Measurements from ENCODE around the gene TET1. TPM values are rescaled to one million over a fixed set of nuclear protein-coding genes. Genes with fewer than 3 reads are reported as not detected.

Gene TET1
- total RNA-seq, 2 donors from 2014 or later: 5.1 to 6.0 TPM

GRCh38 chr10:68665841-68666240 is 105.7 kb downstream of the TET1 start:
- TF ChIP-seq POLR2A (IDR thresholded peaks at IDR 0.05) (no peak), POLR2AphosphoS5 (IDR thresholded peaks at IDR 0.05) (no peak)
- TF ChIP-seq, protein P1, sequence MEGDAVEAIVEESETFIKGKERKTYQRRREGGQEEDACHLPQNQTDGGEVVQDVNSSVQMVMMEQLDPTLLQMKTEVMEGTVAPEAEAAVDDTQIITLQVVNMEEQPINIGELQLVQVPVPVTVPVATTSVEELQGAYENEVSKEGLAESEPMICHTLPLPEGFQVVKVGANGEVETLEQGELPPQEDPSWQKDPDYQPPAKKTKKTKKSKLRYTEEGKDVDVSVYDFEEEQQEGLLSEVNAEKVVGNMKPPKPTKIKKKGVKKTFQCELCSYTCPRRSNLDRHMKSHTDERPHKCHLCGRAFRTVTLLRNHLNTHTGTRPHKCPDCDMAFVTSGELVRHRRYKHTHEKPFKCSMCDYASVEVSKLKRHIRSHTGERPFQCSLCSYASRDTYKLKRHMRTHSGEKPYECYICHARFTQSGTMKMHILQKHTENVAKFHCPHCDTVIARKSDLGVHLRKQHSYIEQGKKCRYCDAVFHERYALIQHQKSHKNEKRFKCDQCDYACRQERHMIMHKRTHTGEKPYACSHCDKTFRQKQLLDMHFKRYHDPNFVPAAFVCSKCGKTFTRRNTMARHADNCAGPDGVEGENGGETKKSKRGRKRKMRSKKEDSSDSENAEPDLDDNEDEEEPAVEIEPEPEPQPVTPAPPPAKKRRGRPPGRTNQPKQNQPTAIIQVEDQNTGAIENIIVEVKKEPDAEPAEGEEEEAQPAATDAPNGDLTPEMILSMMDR (IDR thresholded peaks at IDR 0.05): no peak
- Histone ChIP-seq H3K4me3 (no peak overlapping the region), H3K27me3 (replicated peaks; ENCODE audit: insufficient read depth) (no peaks in the 10 kb centered on the region), H3K27ac (no peak overlapping the region), H3K9me3 (no peaks in the 10 kb centered on the region), H3K4me1 (replicated peaks) (no peaks in the 10 kb centered on the region), H3K36me3 (no peaks in the 10 kb centered on the region)
- DNase-seq (ENCODE audit: low spot score): no peak
- 92% methylated on average over 2 of the region's 2 CpGs for WGBS
- intact Hi-C loops (cut with DNase I): no loop called here

DNA sequence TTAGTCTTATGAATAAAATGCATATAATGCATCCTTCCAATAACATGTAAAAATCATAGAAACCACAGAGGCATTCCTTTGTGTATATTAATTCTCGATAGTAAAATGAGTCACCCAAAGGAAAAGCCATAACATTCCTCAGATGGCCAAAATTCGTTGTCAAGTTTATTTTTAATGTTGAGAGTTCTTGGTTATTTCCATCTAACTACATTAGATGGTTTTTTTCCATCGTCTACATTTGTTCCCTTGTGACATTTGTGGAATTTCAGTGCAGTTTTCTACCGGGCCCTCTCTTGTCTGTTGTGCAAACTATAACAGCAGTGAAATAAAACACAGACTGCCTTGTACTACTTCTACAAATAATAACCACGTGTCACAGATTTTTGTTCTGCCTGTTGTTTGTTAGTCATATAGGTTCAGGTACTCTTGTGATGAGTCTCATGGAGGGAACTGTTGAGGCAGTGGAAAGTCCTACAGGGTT is 106.2 kb downstream of the TET1 start:
- TF ChIP-seq POLR2AphosphoS5 (IDR thresholded peaks at IDR 0.05) (no peak), POLR2A (IDR thresholded peaks at IDR 0.05) (no peak)
- TF ChIP-seq, protein P1 (IDR thresholded peaks at IDR 0.05): no peak
- no peak overlapping the region for H3K4me3 ChIP-seq
- H3K36me3 ChIP-seq: no peaks in the 10 kb centered on the region
- no peaks in the 10 kb centered on the region for H3K27me3 ChIP-seq (replicated peaks; ENCODE audit: insufficient read depth)
- no peak for DNase-seq (ENCODE audit: low spot score)
- H3K9me3 ChIP-seq: no peaks in the 10 kb centered on the region
- H3K27ac ChIP-seq: no peak overlapping the region
- no peaks in the 10 kb centered on the region for H3K4me1 ChIP-seq (replicated peaks)
- intact Hi-C loops (cut with DNase I): no loop called here
- 69% methylated on average over 5 of the region's 5 CpGs for WGBS

DNA sequence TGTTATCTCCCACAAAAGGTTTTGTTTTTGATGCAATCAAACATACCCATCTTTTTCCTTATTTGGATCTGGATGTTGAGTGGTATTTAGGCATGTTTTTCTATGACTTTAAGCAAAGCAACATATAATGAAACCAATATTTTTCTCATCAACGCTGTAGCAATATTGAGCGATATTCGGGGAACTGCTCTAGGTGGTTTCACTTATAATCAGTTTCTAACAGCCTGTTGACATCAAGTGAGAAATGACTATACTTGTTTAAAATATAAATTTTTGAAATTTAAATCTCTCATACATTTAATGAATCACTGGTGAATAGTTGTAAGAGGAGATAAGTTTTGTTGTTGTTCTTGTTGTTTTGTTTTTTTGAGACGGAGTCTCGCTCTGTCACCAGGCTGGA is 108.1 kb downstream of the TET1 start:
- H3K27me3 ChIP-seq (replicated peaks; ENCODE audit: insufficient read depth): no peaks in the 10 kb centered on the region
- H3K9me3 ChIP-seq: no peaks in the 10 kb centered on the region
- DNase-seq (ENCODE audit: low spot score): no peak
- no peak overlapping the region for H3K27ac ChIP-seq
- no peaks in the 10 kb centered on the region for H3K36me3 ChIP-seq
- H3K4me1 ChIP-seq (replicated peaks): no peaks in the 10 kb centered on the region
- intact Hi-C loops (cut with DNase I): no loop called here
- TF ChIP-seq POLR2AphosphoS5 (IDR thresholded peaks at IDR 0.05): no peak
- TF ChIP-seq POLR2A (IDR thresholded peaks at IDR 0.05): no peak
- TF ChIP-seq, protein P1 (IDR thresholded peaks at IDR 0.05): no peak
- no peak overlapping the region for H3K4me3 ChIP-seq
- 96% methylated on average over 5 of the region's 5 CpGs for WGBS

GRCh38 chr10:68668972-68669371 is 108.8 kb downstream of the TET1 start:
- 84% methylated on average over 4 of the region's 4 CpGs for WGBS
- Histone ChIP-seq H3K27ac (no peak overlapping the region), H3K4me3 (no peak overlapping the region), H3K27me3 (replicated peaks; ENCODE audit: insufficient read depth) (no peaks in the 10 kb centered on the region), H3K36me3 (no peaks in the 10 kb centered on the region), H3K9me3 (no peaks in the 10 kb centered on the region), H3K4me1 (replicated peaks) (no peaks in the 10 kb centered on the region)
- TF ChIP-seq, protein P1 (IDR thresholded peaks at IDR 0.05): no peak
- no peak for TF ChIP-seq POLR2A (IDR thresholded peaks at IDR 0.05)
- no peak for TF ChIP-seq POLR2AphosphoS5 (IDR thresholded peaks at IDR 0.05)
- DNase-seq (ENCODE audit: low spot score): no peak
- intact Hi-C loops (cut with DNase I): no loop called here

- no peak overlapping the region for H3K4me3 ChIP-seq
- DNase-seq (ENCODE audit: low spot score): no peak
- 93% methylated on average over 3 of the region's 3 CpGs for WGBS
- H3K9me3 ChIP-seq: no peaks in the 10 kb centered on the region
- H3K27ac ChIP-seq: no peak overlapping the region
- no peaks in the 10 kb centered on the region for H3K36me3 ChIP-seq
- no peak for TF ChIP-seq POLR2AphosphoS5 (IDR thresholded peaks at IDR 0.05)
- no peak for TF ChIP-seq POLR2A (IDR thresholded peaks at IDR 0.05)
- TF ChIP-seq, protein P1 (IDR thresholded peaks at IDR 0.05): no peak
- intact Hi-C loops (cut with DNase I): no loop called here
- H3K4me1 ChIP-seq (replicated peaks): no peaks in the 10 kb centered on the region
- H3K27me3 ChIP-seq (replicated peaks; ENCODE audit: insufficient read depth): no peaks in the 10 kb centered on the region
Measured at GRCh38 chr10:68684413-68684812, 124.3 kb downstream of the TET1 start.
